Lower lobe of right lung (tissue), 2 donors: Measurements from ENCODE around the gene THSD4. TPM values are rescaled to one million over a fixed set of nuclear protein-coding genes. Genes with fewer than 3 reads are reported as not detected.

Source experiments
- ATAC-seq, 2 donors: fragments of 200-7000 bp; cut with Tn5 transposase; one replicate each; pipeline ENCODE4 v1.9.1; 2020 to 2022; ENCODE audit warnings: mild to moderate bottlenecking in 2 of 2, moderate library complexity in 2 of 2
- DNase-seq: peaks from one replicate; pipeline ENCODE4 v3.0.0-alpha.2; 2020
- H3K27ac ChIP-seq: fragments of 200-600 bp; one replicate; pipeline ENCODE4 v1.8.0; 2022
- H3K27me3 ChIP-seq: fragments of 200-600 bp; one replicate; pipeline ENCODE4 v1.8.0; 2022; ENCODE audit warnings: low read depth
- H3K36me3 ChIP-seq: fragments of 200-600 bp; one replicate; pipeline ENCODE4 v1.8.0; 2022; ENCODE audit warnings: mild to moderate bottlenecking
- H3K4me1 ChIP-seq: fragments of 200-600 bp; one replicate; pipeline ENCODE4 v1.8.0; 2022
- H3K4me3 ChIP-seq: fragments of 200-600 bp; one replicate; pipeline ENCODE4 v1.8.0; 2022; ENCODE audit warnings: mild to moderate bottlenecking
- H3K9me3 ChIP-seq: fragments of 200-600 bp; one replicate; pipeline ENCODE4 v1.8.0; 2022
- CTCF ChIP-seq: fragments of 200-600 bp; IDR thresholded peaks from one replicate; pipeline ENCODE4 v1.8.0; 2022; ENCODE audit warnings: antibody characterized with exemption, mild to moderate bottlenecking
- intact Hi-C: fragments of 100-400 bp; cut with DNase I; formaldehyde crosslinking; loops from one replicate; pipeline ENCODE4 v1.11.0; 2022
- total RNA-seq: library from RNA; stranded (reverse); fragmentation: NEBNext Ultra II Directional; extraction: Animal tissue kit (Norgen Biotek cat#: 25700); gene quantifications from one replicate; pipeline ENCODE4 v1.2.1, GENCODE V29; 2021
- donor health status: DM: no; HTN: yes; CAD: no; lungs with severe emphysema.

THSD4 gene
- total RNA-seq, 1 donor from 2014 or later, result 18.2 TPM

GRCh38 chr15:71788646-71789579, 673.6 kb downstream of the THSD4 start:
- DNase-seq, result no peak
- Histone ChIP-seq H3K27me3 (no peaks in the 10 kb centered on the region), H3K9me3 (no peaks in the 10 kb centered on the region), H3K36me3 (no peaks in the 10 kb centered on the region), H3K4me1 (no peaks in the 10 kb centered on the region), H3K27ac (no peak overlapping the region), H3K4me3 (no peak overlapping the region)
- intact Hi-C loops, result no loop called here
- no peak for ATAC-seq
- no peak for TF ChIP-seq CTCF

GRCh38 chr15:71789616-71790015, 674.3 kb downstream of the THSD4 start:
- no peaks in the 10 kb centered on the region for H3K36me3 ChIP-seq
- ATAC-seq (no peak), DNase-seq (no peak)
- no peak overlapping the region for H3K27ac ChIP-seq
- no peak for TF ChIP-seq CTCF
- H3K4me3 ChIP-seq, result no peak overlapping the region
- H3K4me1 ChIP-seq, result no peaks in the 10 kb centered on the region
- intact Hi-C loops, result no loop called here
- H3K27me3 ChIP-seq, result no peaks in the 10 kb centered on the region
- no peaks in the 10 kb centered on the region for H3K9me3 ChIP-seq

GRCh38 chr15:71790081-71790480, 674.8 kb downstream of the THSD4 start:
- Histone ChIP-seq H3K36me3 (no peaks in the 10 kb centered on the region), H3K9me3 (no peaks in the 10 kb centered on the region), H3K27me3 (no peaks in the 10 kb centered on the region), H3K4me3 (no peak overlapping the region), H3K4me1 (no peaks in the 10 kb centered on the region), H3K27ac (no peak overlapping the region)
- peak in 1 of 2 donors; percentile 54 for ATAC-seq
- TF ChIP-seq CTCF, result no peak
- intact Hi-C loops, result no loop called here
- DNase-seq, result no peak

GRCh38 chr15:71791975-71792374, 676.7 kb downstream of the THSD4 start:
- Histone ChIP-seq H3K27me3 (no peaks in the 10 kb centered on the region), H3K9me3 (no peaks in the 10 kb centered on the region)

GRCh38 chr15:71792521-71792920, 677.2 kb downstream of the THSD4 start:
- H3K4me3 ChIP-seq, result no peak overlapping the region
- DNase-seq, result no peak
- peak; percentile 65 to 72 for ATAC-seq
- H3K27me3 ChIP-seq, result no peaks in the 10 kb centered on the region
- intact Hi-C loops, result no loop called here
- no peak for TF ChIP-seq CTCF
- H3K27ac ChIP-seq, result no peak overlapping the region
- no peaks in the 10 kb centered on the region for H3K4me1 ChIP-seq
- H3K9me3 ChIP-seq, result no peaks in the 10 kb centered on the region
- no peaks in the 10 kb centered on the region for H3K36me3 ChIP-seq

More at GRCh38 chr15:71791975-71792374, 676.7 kb downstream of the THSD4 start:
- ATAC-seq, result no peak
- intact Hi-C loops, result no loop called here
- Histone ChIP-seq H3K36me3 (no peaks in the 10 kb centered on the region), H3K4me1 (no peaks in the 10 kb centered on the region), H3K4me3 (no peak overlapping the region), H3K27ac (no peak overlapping the region)
- DNase-seq, result no peak
- no peak for TF ChIP-seq CTCF
